IMR-90 (cell line): ENCODE measurements around the gene NUDT8. TPM values are rescaled to one million over a fixed set of nuclear protein-coding genes. Genes with fewer than 3 reads are reported as not detected.

Experiments
- ATAC-seq: fragments of 200-7000 bp; cut with Tn5 transposase; 2 replicates; pipeline ENCODE4 v1.9.1; 2020; ENCODE audit warnings: low read depth, mild to moderate bottlenecking, moderate library complexity
- BruUV-seq: library from RNA; stranded (reverse); fragments of 400-500 nt; replicated peaks from 2 replicates; lab custom pipeline; 2021; lab: Mats Ljungman, UMichigan
- CTCF ChIA-PET: fragments of 300-600 bp; formaldehyde crosslinking; extraction: SDS; loops from one replicate; lab custom pipeline; 2021; ENCODE audit warnings: antibody characterized with exemption; lab: Yijun Ruan, JAX
- POLR2A ChIA-PET: fragments of 300-600 bp; sonication (Branson Sonifier 250); formaldehyde crosslinking; loops from one replicate; lab custom pipeline; 2022; ENCODE audit warnings: antibody characterized with exemption; ENCODE audit not compliant: unreplicated experiment; lab: Charles Lee
- DNase-seq: peaks from one replicate; pipeline ENCODE4 v3.0.0; 2013
- H2AFZ ChIP-seq: replicated peaks from 2 replicates; pipeline ENCODE3; 2013; ENCODE audit warnings: low read length, mild to moderate bottlenecking; ENCODE audit not compliant: poor library complexity
- H2AK5ac ChIP-seq: 2 replicates; pipeline ENCODE4 v1.6.1; 2013; ENCODE audit warnings: low read depth, low read length, inconsistent platforms
- H2AK9ac ChIP-seq: replicated peaks from 2 replicates; pipeline ENCODE3; 2013; ENCODE audit warnings: mild to moderate bottlenecking, low read depth, low read length, moderate library complexity; ENCODE audit not compliant: poor library complexity
- H2BK120ac ChIP-seq: 2 replicates; pipeline ENCODE4 v1.6.1; 2013; ENCODE audit warnings: low read depth, low read length, inconsistent platforms
- H2BK15ac ChIP-seq: 3 replicates; pipeline ENCODE4 v1.6.1; 2013; ENCODE audit warnings: low read depth, low read length, inconsistent platforms
- H2BK20ac ChIP-seq: 2 replicates; pipeline ENCODE4 v1.6.1; 2013; ENCODE audit warnings: low read depth, mild to moderate bottlenecking, inconsistent platforms, low read length, moderate library complexity
- H2BK5ac ChIP-seq: 2 replicates; pipeline ENCODE4 v1.6.1; 2013; ENCODE audit warnings: mild to moderate bottlenecking, low read depth, low read length, inconsistent platforms; ENCODE audit not compliant: poor library complexity, severe bottlenecking
- H3K14ac ChIP-seq: replicated peaks from 2 replicates; pipeline ENCODE4 v1.6.1; 2013; ENCODE audit warnings: low read depth, low read length, inconsistent platforms
- H3K18ac ChIP-seq: 2 replicates; pipeline ENCODE4 v1.6.1; 2013; ENCODE audit warnings: low read depth, low read length, control low read depth
- H3K23ac ChIP-seq: 2 replicates; pipeline ENCODE4 v1.6.1; 2013; ENCODE audit warnings: low read depth, low read length, inconsistent platforms
- H3K27ac ChIP-seq: 2 replicates; pipeline ENCODE4 v1.5.1; 2013; ENCODE audit warnings: mild to moderate bottlenecking, control low read depth, low read length; ENCODE audit not compliant: insufficient read depth
- H3K27me3 ChIP-seq: 2 replicates; pipeline ENCODE4 v1.6.1; 2013; ENCODE audit warnings: low read length; ENCODE audit not compliant: control insufficient read depth, insufficient read depth
- H3K36me3 ChIP-seq: 2 replicates; pipeline ENCODE4 v1.6.1; 2013; ENCODE audit warnings: low read length, mixed read lengths; ENCODE audit not compliant: control insufficient read depth, insufficient read depth
- H3K4ac ChIP-seq: 2 replicates; pipeline ENCODE4 v1.6.1; 2013; ENCODE audit warnings: low read depth, low read length, inconsistent platforms
- H3K4me1 ChIP-seq: 2 replicates; pipeline ENCODE4 v1.6.1; 2013; ENCODE audit warnings: low read length, mixed read lengths; ENCODE audit not compliant: control insufficient read depth, insufficient read depth
- H3K4me2 ChIP-seq: 2 replicates; pipeline ENCODE4 v1.6.1; 2013; ENCODE audit warnings: low read depth, mild to moderate bottlenecking, control low read depth, low read length, moderate library complexity
- H3K4me3 ChIP-seq: 2 replicates; pipeline ENCODE4 v1.5.1; 2013; ENCODE audit warnings: low read depth, mild to moderate bottlenecking, control low read depth, low read length, moderate library complexity; ENCODE audit not compliant: insufficient read depth
- H3K56ac ChIP-seq: 2 replicates; pipeline ENCODE4 v1.6.1; 2013; ENCODE audit warnings: low read length, inconsistent platforms; ENCODE audit not compliant: insufficient read depth; ENCODE audit errors: extremely low read depth
- H3K79me1 ChIP-seq, 2 experiments: 2 replicates each; pipeline ENCODE4 v1.6.1; 2013; ENCODE audit warnings: low read length in 2 of 2, inconsistent platforms in 1 of 2, low read depth in 1 of 2
- H3K9ac ChIP-seq: 2 replicates; pipeline ENCODE4 v1.6.1; 2013; ENCODE audit warnings: low read depth, low read length, control low read depth
- H3K9me1 ChIP-seq: 2 replicates; pipeline ENCODE4 v1.6.1; 2013; ENCODE audit warnings: low read length, inconsistent platforms; ENCODE audit not compliant: insufficient read depth
- H3K9me3 ChIP-seq: 2 replicates; pipeline ENCODE4 v1.6.1; 2013; ENCODE audit warnings: low read length; ENCODE audit not compliant: control insufficient read depth, insufficient read depth
- H4K20me1 ChIP-seq: 2 replicates; pipeline ENCODE4 v1.6.1; 2013; ENCODE audit warnings: low read length, inconsistent platforms; ENCODE audit not compliant: insufficient read depth
- H4K5ac ChIP-seq: 2 replicates; pipeline ENCODE4 v1.6.1; 2013; ENCODE audit warnings: mild to moderate bottlenecking, low read depth, low read length, control low read depth
- H4K8ac ChIP-seq, 2 experiments: 2 replicates each; pipeline ENCODE4 v1.6.1; 2013; ENCODE audit warnings: low read depth in 2 of 2, low read length in 2 of 2, control low read depth in 1 of 2, inconsistent platforms in 1 of 2
- H4K91ac ChIP-seq: 2 replicates; pipeline ENCODE4 v1.6.1; 2013; ENCODE audit warnings: low read depth, low read length, inconsistent platforms; ENCODE audit not compliant: insufficient read depth
- BHLHE40 ChIP-seq: fragments of 150-350 bp; IDR thresholded peaks from 2 replicates; pipeline ENCODE4 v1.6.1; 2016; ENCODE audit warnings: mild to moderate bottlenecking, low read depth, low read length
- CEBPB ChIP-seq: IDR thresholded peaks from 2 replicates; pipeline ENCODE4 v1.6.1; 2012; ENCODE audit warnings: low read depth, low read length, improper control_type of control experiment
- CHD1 ChIP-seq: IDR thresholded peaks from 2 replicates; pipeline ENCODE4 v1.6.1; 2012; ENCODE audit warnings: low read depth, low read length, improper control_type of control experiment
- FOS ChIP-seq: fragments of 150-350 bp; IDR thresholded peaks from 2 replicates; pipeline ENCODE4 v1.6.1; 2016; ENCODE audit warnings: low read depth, low read length
- MAFK ChIP-seq: IDR thresholded peaks from 2 replicates; pipeline ENCODE4 v1.6.1; 2012; ENCODE audit warnings: low read depth, low read length, improper control_type of control experiment
- MAZ ChIP-seq: IDR thresholded peaks from 2 replicates; pipeline ENCODE4 v1.6.1; 2012; ENCODE audit warnings: low read depth, mild to moderate bottlenecking, low read length, improper control_type of control experiment, moderate library complexity, borderline replicate concordance
- MXI1 ChIP-seq: IDR thresholded peaks from 2 replicates; pipeline ENCODE4 v1.6.1; 2012; ENCODE audit warnings: low read depth, mild to moderate bottlenecking, low read length, moderate library complexity, borderline replicate concordance
- NFE2L2 ChIP-seq: fragments of 150-350 bp; IDR thresholded peaks from 2 replicates; pipeline ENCODE4 v1.6.1; 2016; ENCODE audit warnings: low read depth, mild to moderate bottlenecking, low read length
- POLR2A ChIP-seq: IDR thresholded peaks from 2 replicates; pipeline ENCODE4 v1.6.1; 2012; ENCODE audit warnings: mild to moderate bottlenecking, low read depth, low read length
- RCOR1 ChIP-seq: IDR thresholded peaks from 2 replicates; pipeline ENCODE4 v1.6.1; 2012; ENCODE audit warnings: mild to moderate bottlenecking, low read length, improper control_type of control experiment; ENCODE audit not compliant: insufficient replicate concordance
- RFX5 ChIP-seq: IDR thresholded peaks from 2 replicates; pipeline ENCODE4 v1.8.0; 2012; ENCODE audit warnings: low read depth, mild to moderate bottlenecking, low read length, moderate library complexity
- SMC3 ChIP-seq: fragments of 150-350 bp; IDR thresholded peaks from 2 replicates; pipeline ENCODE4 v1.6.1; 2016; ENCODE audit warnings: low read depth, mild to moderate bottlenecking, antibody characterized with exemption, low read length, moderate library complexity
- WGBS, 2 experiments: methylation state at CpG; one replicate each; pipeline versions ENCODE4 v1.1.5 to v1.1.7; 2013; ENCODE audit warnings: missing lambda C conversion rate in 2 of 2; ENCODE audit not compliant: insufficient read length in 1 of 2; ENCODE audit errors: extremely low coverage in 2 of 2; 5-methylcytosine and 5-hydroxymethylcytosine counted together
- dilution Hi-C: fragments of 300-500 bp; cut with HindIII; formaldehyde crosslinking; loops from one replicate; pipeline ENCODE4 v1.14.3; 2018; ENCODE audit warnings: low sequenced_read_pairs; ENCODE audit not compliant: unreplicated experiment
- in situ Hi-C: fragments of 300-500 bp; cut with MboI; formaldehyde crosslinking; loops from 3 replicates; pipeline ENCODE4 v1.14.3; 2019; ENCODE audit warnings: low sequenced_read_pairs, inconsistent platforms, mixed read lengths
- intact Hi-C: fragments of 100-400 bp; cut with micrococcal nuclease; formaldehyde crosslinking; loops from 2 replicates; pipeline ENCODE4 v1.10.0; 2022
- polyA plus RNA-seq, 3 experiments: library from polyadenylated mRNA; depleted of rRNA; stranded (reverse); fragments of >200 nt; gene quantifications; 2 replicates each; pipeline ENCODE4 v1.2.3, GENCODE V29; 2012; ENCODE audit warnings: low replicate concordance in 1 of 3
- total RNA-seq: library from RNA; depleted of rRNA; stranded (reverse); fragments of >200 nt; gene quantifications from 2 replicates; pipeline ENCODE4 v1.2.3, GENCODE V29; 2012
- TF ChIP-seq, protein P1 (sequence below): fragments of 150-350 bp; IDR thresholded peaks from 2 replicates; pipeline ENCODE4 v1.6.1; 2016; ENCODE audit warnings: low read depth, mild to moderate bottlenecking, low read length, moderate library complexity, borderline replicate concordance
- TF ChIP-seq, protein P2 (sequence below): conservative IDR thresholded peaks from 2 replicates; pipeline ENCODE4 v1.5.1; 2012; ENCODE audit warnings: mild to moderate bottlenecking, low read depth, low read length, improper control_type of control experiment

NUDT8 gene
- total and polyA plus RNA-seq, 2 of the 4 experiments (the other 2 are of a cell fraction), result 1.4 to 2.5 TPM

DNA sequence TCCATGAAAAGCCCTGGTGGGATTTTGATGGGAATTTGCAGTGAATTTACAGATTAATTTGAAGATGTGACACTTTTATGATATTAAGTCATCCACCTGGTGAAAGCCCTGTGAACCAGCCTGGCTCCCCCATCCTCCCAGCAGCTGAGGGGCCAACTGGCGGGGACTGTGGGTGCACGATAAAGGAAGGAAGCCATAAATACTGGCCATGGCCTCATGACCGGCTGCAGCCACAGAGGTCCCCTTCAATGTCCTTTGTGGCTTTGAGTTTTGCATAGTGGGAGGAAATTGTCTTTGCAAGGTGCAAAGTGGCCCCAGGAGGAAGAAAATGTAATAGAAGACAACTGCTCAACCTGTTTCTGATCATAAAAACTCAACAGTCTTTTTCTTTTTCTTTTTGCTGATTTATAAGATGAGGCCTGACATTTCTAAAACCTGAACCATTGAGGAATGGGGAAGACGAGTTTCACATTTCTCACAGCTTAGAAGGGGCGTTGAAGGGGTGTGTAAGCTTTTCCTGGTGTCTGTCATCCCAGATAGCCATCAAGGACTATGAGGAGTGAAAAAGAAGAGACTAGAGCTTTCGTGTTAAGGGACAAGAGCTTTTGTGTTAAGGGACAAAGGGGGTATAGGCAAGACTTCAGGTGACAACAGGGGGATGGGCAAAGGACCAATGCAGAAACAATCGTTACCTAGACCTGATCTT, 29.3 kb downstream of the NUDT8 start:
- Histone ChIP-seq H2AFZ (no peak overlapping the region), H2BK20ac (no peak overlapping the region), H4K5ac (no peak overlapping the region), H3K14ac (no peak overlapping the region), H4K8ac (no peak overlapping the region), H3K4me1 (no peaks in the 10 kb centered on the region), H3K36me3 (no peaks in the 10 kb centered on the region), H3K27ac (no peak overlapping the region), H2AK9ac (no peak overlapping the region), H2AK5ac (no peak overlapping the region), H2BK5ac (no peak overlapping the region), H3K27me3 (peaks cover 25% of the 10 kb centered on the region), H3K4ac (no peak overlapping the region), H2BK15ac (no peak overlapping the region), H3K4me2 (no peak overlapping the region), H3K23ac (no peak overlapping the region), H3K4me3 (no peak overlapping the region), H4K91ac (no peak overlapping the region), H3K9me1 (no peaks in the 10 kb centered on the region), H3K56ac (no peak overlapping the region), H4K20me1 (no peaks in the 10 kb centered on the region), H3K9ac (no peak overlapping the region), H2BK120ac (no peak overlapping the region), H3K9me3 (peaks cover 6% of the 10 kb centered on the region), H3K79me1 (no peaks in the 10 kb centered on the region), H3K18ac (no peak overlapping the region)
- in situ Hi-C loops (no loop called here), intact Hi-C loops (no loop called here), dilution Hi-C loops (no loop called here)
- TF ChIP-seq, protein P1, sequence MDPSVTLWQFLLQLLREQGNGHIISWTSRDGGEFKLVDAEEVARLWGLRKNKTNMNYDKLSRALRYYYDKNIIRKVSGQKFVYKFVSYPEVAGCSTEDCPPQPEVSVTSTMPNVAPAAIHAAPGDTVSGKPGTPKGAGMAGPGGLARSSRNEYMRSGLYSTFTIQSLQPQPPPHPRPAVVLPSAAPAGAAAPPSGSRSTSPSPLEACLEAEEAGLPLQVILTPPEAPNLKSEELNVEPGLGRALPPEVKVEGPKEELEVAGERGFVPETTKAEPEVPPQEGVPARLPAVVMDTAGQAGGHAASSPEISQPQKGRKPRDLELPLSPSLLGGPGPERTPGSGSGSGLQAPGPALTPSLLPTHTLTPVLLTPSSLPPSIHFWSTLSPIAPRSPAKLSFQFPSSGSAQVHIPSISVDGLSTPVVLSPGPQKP, result no peak
- TF ChIP-seq RFX5 (no peak), SMC3 (no peak), NFE2L2 (no peak), CEBPB (no peak), BHLHE40 (no peak), CHD1 (no peak), RCOR1 (no peak), MAFK (no peak), MAZ (no peak), MXI1 (no peak), FOS (no peak), POLR2A (no peak)
- TF ChIP-seq, protein P2, sequence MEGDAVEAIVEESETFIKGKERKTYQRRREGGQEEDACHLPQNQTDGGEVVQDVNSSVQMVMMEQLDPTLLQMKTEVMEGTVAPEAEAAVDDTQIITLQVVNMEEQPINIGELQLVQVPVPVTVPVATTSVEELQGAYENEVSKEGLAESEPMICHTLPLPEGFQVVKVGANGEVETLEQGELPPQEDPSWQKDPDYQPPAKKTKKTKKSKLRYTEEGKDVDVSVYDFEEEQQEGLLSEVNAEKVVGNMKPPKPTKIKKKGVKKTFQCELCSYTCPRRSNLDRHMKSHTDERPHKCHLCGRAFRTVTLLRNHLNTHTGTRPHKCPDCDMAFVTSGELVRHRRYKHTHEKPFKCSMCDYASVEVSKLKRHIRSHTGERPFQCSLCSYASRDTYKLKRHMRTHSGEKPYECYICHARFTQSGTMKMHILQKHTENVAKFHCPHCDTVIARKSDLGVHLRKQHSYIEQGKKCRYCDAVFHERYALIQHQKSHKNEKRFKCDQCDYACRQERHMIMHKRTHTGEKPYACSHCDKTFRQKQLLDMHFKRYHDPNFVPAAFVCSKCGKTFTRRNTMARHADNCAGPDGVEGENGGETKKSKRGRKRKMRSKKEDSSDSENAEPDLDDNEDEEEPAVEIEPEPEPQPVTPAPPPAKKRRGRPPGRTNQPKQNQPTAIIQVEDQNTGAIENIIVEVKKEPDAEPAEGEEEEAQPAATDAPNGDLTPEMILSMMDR, result no peak
- no TSS peak for BruUV-seq
- ATAC-seq, result no peak
- no peak for DNase-seq
- CTCF ChIA-PET, result no interaction called here
- WGBS, 2 experiments, result 78% methylated on average over 3 of the region's 7 CpGs; no CpG with 5 or more reads in 1 of the 2 experiments
- POLR2A ChIA-PET, result no interaction called here
